Endothelial cell of hepatic sinusoid (primary cell): ENCODE results near the gene SH3RF2.

Experiments used
- in situ Hi-C: cut with HindIII; loops from 2 replicates; pipeline ENCODE4 v1.10.0; 2017; ENCODE audit warnings: low sequenced_read_pairs

SH3RF2 gene

GRCh38 chr5:145920542-145921210, 15.7 kb upstream of the SH3RF2 start:
- in situ Hi-C loops, result no loop called here

- in situ Hi-C loops, result no loop called here
Observed at GRCh38 chr5:145921211-145921610, 15.2 kb upstream of the SH3RF2 start.

DNA sequence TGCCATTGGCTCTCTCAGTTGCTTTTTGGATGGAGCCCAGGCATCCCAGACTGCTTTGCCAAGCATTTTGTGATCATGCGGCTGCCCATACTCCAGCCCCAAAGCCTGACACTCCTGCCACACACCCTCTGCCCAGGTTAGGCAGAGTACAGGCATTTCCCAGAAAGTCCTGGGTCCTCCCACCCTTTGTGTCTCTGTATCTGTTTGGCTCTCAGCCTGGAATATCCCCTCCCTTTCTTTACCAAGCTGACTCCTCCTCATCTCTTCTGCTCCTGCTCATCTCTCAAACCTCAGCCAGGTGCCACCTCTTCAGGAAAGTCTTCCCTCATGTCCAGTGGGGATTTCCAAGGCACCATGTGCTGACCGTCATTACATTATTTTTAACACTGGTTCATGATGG, 14.3 kb upstream of the SH3RF2 start:
- in situ Hi-C loops, result no loop called here

DNA sequence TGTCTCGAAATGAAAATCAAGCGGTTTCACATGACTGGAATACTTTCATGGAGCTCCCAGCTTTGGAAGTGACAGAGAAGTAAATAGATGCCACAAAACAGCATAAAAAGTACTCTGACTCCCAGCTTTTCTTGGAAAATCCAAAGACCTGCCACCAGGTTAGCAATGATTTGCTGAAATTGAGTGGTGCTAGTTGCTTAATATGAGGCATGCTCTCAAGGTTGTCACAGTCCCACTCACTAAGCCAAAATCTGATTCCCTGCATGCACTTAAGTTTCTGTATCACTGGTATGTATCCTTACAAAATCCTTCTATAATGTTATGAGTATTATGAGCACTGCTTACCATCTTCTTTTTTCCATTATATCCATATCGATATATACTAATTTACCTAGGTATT, 13.0 kb upstream of the SH3RF2 start:
- in situ Hi-C loops, result no loop called here

DNA sequence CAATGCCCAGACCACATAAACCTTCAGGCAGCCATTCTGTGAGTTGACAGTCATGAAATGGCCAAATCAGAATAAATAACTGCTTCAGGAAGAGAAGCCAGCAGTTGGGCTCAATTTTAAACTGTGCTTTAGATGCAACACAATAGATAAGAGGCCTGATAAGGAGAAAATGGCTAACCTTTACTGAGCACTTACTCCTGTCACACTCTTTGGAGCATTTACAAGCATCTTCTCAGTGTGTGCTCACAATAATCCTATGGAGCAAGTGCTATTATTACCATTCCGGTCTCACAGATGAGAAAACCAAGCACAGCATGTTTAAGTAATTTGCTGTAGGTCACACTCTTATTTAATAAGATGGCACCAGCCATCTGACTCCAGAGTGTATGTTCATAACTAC, 11.5 kb upstream of the SH3RF2 start:
- in situ Hi-C loops, result loop anchor here (5.0 kb wide), 1 partner anchor 73 kb away; no protein-coding TSS in a partner anchor

- in situ Hi-C loops, result loop anchor here (5.0 kb wide), 1 partner anchor 73 kb away; no protein-coding TSS in a partner anchor
Observed at GRCh38 chr5:145925353-145925752, 11.0 kb upstream of the SH3RF2 start.

- in situ Hi-C loops, result loop anchor here (5.0 kb wide), 1 partner anchor 74 kb away; no protein-coding TSS in a partner anchor
Observed at GRCh38 chr5:145925803-145926202, 10.6 kb upstream of the SH3RF2 start.

DNA sequence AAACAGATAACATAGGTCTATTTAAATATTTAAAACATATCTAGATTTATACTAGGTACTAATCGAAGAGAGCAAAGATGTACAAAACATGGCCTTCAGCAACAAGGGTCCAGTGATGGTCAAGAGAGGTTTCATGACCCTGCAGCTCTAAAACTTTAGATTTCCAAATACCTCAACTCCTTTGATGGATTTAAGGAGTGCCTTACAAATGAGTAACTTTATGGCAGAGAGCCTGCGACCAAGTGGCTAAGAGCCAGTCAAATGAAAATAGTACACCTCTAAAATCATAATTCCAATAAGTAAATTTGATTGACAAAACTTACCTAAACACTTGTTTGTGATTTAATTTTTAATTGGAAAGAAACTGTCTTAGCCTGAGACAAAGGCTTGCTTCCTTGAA, 4.7 kb upstream of the SH3RF2 start:
- in situ Hi-C loops, result no loop called here

DNA sequence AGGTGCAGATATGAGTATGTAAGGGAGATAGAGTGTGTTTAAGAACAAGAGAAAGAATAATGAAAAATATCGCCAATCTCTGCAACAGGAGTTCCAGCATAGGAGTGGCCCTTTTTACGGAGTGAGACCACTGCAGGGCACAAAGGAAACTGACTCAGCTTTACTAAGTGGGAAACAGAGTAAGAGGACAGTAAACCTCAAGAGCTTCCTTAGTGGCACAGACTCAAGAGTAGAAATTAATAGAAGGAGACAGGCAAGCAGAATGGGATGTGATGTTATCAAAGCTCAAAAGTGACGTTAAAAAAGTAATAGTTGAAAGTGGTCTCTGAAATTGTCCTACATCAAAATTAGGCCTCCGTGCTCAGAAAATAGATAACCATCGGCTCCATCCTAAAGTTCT, 2.1 kb upstream of the SH3RF2 start:
- in situ Hi-C loops, result no loop called here

DNA sequence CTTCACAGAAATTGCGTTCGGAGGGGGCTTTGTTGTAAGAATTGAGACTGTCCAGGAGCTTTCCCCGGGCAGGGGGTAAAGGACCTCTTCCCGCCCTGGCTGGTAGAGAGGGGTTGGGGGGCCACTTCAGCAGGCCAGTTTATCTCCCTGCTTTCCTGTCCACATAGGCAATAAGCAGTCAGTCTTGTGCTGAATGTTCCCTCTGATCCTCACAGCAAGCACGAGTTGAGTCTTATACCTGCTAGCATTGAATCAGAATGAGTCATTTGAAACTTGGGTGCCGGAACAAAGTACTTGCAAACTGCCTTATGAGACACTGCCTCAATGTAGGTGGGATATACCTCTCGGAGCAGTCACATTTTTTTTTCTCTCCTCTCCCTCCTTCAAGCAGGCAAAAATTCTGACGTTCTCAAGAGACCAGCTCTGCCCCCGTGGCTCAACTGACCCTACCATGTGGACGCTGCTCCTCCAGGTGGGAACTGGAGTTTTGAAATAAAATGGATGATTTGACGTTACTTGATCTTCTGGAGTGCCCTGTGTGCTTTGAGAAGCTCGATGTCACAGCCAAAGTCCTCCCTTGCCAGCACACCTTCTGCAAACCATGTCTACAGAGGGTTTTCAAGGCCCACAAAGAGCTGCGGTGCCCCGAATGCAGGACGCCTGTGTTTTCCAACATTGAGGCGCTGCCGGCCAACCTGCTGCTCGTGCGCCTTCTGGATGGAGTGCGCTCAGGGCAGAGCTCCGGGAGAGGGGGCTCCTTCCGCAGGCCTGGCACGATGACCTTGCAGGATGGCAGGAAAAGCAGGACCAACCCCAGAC, 1.3 kb downstream of the SH3RF2 start:
- in situ Hi-C loops, result no loop called here

- in situ Hi-C loops, result no loop called here
Observed at GRCh38 chr5:145938776-145939539, 2.6 kb downstream of the SH3RF2 start.

GRCh38 chr5:145939540-145940065, 3.2 kb downstream of the SH3RF2 start:
- in situ Hi-C loops, result no loop called here

DNA sequence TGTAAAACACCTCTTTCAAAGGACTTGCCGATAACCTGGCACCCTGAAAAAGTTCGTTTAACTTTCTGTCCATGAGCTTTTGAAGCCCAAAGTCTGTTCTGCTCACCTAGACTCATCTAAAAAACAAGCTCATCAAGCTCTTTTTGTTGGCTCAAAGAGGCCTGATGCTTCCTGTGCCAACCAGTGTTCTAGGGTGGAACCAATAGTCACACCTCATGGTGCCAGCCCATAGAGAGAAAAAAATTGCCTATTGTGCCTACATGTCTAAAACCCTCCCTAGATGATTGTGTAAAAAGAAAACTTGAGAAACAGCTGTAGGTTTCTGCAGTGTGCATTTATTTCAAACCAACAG, 4.7 kb downstream of the SH3RF2 start:
- in situ Hi-C loops, result no loop called here

DNA sequence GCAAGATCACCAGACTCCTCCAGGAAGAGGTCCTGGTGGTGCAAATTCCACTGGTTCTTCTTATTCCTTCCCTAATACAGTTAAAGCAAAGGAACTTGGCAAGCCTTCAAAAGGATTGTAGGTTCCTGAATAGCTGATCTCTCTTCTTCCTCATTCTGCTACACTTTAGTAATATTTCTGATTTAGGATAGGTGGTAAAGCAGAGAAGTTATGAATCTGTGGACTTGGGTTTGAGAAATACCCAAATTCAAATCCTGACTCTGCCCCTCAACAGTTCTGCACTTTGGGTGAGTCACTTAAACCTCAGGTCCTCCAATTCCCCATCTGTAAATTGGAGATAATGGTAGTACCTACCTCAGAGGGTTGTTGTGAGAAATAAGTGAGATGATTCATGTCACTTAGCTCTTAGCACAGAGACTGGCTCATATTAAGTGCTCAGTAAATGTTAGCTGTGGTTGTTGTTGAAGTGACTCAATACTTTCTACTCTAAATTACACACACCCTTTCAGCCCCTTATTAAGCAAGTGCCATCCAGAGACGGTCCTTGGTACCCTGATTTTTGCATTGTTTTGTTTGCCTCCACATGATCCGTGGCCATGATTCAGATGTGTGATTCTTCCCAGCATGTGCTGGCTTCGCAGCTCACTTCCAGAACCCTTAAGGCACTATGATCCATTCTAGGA, 5.2 kb downstream of the SH3RF2 start:
- in situ Hi-C loops, result no loop called here

DNA sequence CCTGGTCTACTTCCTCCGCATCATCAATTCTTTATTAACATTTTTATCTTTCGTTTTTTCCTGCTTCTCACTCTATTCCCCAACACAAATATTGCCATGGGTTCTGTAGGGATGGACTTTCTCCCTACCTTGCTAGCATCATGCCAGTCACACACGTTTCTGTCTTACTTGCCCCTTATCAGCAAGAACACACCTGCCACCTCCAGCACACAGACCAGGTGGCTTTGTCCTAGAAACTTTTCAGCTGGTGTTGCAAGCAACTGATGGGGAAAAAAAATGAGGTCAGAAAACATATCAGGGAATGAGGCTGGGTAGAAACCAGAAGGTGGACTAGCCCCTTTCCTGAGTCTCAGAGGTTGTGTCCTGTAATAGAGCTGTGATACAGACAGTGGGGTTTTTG, 5.8 kb downstream of the SH3RF2 start:
- in situ Hi-C loops, result no loop called here

- in situ Hi-C loops, result no loop called here
Observed at GRCh38 chr5:145942749-145943148, 6.4 kb downstream of the SH3RF2 start.

GRCh38 chr5:145943674-145944121, 7.3 kb downstream of the SH3RF2 start:
- in situ Hi-C loops, result no loop called here

DNA sequence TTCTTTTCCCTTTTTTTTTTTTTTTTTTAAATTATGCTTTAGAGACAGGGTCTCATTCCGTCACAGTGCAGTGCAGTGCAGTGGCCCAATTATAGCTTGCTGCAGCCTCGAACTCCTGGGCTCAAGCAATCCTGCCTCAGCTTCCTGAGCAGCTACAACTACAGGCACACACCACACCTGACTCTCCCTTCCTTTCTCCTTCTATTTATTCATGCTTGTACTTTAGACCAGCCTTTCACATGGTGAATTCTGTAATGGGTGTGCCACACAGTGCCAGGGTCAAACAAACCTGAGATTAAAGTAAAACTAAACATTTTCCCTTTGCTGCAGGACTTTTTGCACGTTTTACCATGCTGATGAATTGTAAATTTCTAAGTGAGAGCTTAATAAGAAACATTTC, 8.0 kb downstream of the SH3RF2 start:
- in situ Hi-C loops, result no loop called here

GRCh38 chr5:145945620-145946111, 9.3 kb downstream of the SH3RF2 start:
- in situ Hi-C loops, result no loop called here

GRCh38 chr5:145946112-145946861, 9.9 kb downstream of the SH3RF2 start:
- in situ Hi-C loops, result no loop called here
